ENCODE data around the gene STYK1. TPM values are rescaled to one million over a fixed set of nuclear protein-coding genes. Genes with fewer than 3 reads are reported as not detected.

STYK1 gene
- total and polyA plus RNA-seq, 4 donors, result 0.03 to 1.3 (median 0.08) TPM; not detected in 1

DNA sequence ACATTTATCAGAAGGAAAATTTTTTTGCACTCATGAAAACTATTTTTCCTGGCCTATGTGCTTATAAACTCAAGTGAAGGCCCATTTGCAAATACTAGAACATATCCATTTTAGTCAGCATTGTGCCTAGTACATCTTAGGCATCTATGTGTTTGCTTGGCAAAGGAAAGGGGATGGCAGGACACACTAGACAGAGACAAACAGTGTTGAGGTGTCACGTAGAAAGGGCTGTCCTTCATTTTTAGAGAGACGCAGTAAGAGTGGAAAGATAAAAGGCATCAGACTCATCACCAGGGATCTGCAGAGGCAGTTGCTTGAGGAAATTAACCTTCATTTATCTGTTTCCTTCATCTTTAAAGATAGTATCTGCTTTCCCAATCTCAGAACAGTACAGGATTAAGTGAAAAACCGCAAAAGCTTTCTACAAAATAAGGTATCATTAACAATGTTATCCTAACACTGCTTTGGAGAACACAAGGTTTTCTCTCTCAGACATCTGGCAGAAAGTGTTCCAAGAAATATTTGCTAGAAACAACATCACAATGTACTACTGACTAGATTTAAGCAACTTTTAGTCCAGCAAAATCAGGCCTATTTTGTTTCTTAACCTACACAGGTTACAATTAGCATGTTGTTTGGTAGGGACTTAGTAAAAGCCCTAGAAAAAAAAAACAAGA lies 47.3 kb upstream of the STYK1 start:
- Histone ChIP-seq H3K27me3 (ENCODE audit: control insufficient read depth in 4 of 4, insufficient read depth in 4 of 4, low read length in 3 of 4) (peaks cover 0 to 9% (median 0%) of the 10 kb centered on the region in 4 donors), H3K36me3 (ENCODE audit: control insufficient read depth in 4 of 4, insufficient read depth in 3 of 4, low read depth in 1 of 4, low read length in 3 of 4) (peaks cover 0 to 10% (median 0%) of the 10 kb centered on the region in 4 donors), H3K4me1 (ENCODE audit: control insufficient read depth in 4 of 4, insufficient read depth in 4 of 4, low read length in 3 of 4) (peaks cover 0 to 13% (median 6%) of the 10 kb centered on the region in 4 donors), H3K9ac (ENCODE audit: low read depth in 1 of 2, low read length in 2 of 2) (peak overlapping the region; percentile 12 to 29), H3K27ac (ENCODE audit: low read depth in 1 of 2, low read length in 2 of 2) (peak overlapping the region; percentile 13 to 85), H3K4me3 (ENCODE audit: low read depth in 1 of 3, low read length in 3 of 3) (peak overlapping the region; percentile 89 to 94 (median 92)), H3K9me3 (ENCODE audit: control insufficient read depth in 4 of 4, low read length in 3 of 4) (no peaks in the 10 kb centered on the region)
- WGBS, result 80% methylated on average over 3 of the region's 3 CpGs
- TF ChIP-seq, protein P1, sequence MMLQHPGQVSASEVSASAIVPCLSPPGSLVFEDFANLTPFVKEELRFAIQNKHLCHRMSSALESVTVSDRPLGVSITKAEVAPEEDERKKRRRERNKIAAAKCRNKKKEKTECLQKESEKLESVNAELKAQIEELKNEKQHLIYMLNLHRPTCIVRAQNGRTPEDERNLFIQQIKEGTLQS (IDR thresholded peaks at IDR 0.05), result no peak
- no peak for TF ChIP-seq JUND (IDR thresholded peaks at IDR 0.05)
- no peak for TF ChIP-seq CTCF (IDR thresholded peaks at IDR 0.05; ENCODE audit: low read depth, low read length, missing input control)
- TF ChIP-seq NR2F2 (IDR thresholded peaks at IDR 0.05), result no peak
- TF ChIP-seq, protein P2, sequence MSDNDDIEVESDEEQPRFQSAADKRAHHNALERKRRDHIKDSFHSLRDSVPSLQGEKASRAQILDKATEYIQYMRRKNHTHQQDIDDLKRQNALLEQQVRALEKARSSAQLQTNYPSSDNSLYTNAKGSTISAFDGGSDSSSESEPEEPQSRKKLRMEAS (IDR thresholded peaks at IDR 0.05), result no peak
- TF ChIP-seq ZBTB33 (IDR thresholded peaks at IDR 0.05), result no peak
- no peak for TF ChIP-seq REST (IDR thresholded peaks at IDR 0.05)
- TF ChIP-seq FOXA1 (IDR thresholded peaks at IDR 0.05), result no peak
- no peak for TF ChIP-seq RAD21 (IDR thresholded peaks at IDR 0.05)
- TF ChIP-seq HNF4A (conservative IDR thresholded peaks at IDR 0.05), result no peak
- TF ChIP-seq EGR1 (IDR thresholded peaks at IDR 0.05; ENCODE audit: low read depth in 2 of 2), result no peak
- DNase-seq (ENCODE audit: low spot score), result no peak

- Histone ChIP-seq H3K9ac (ENCODE audit: low read depth in 1 of 2, low read length in 2 of 2) (no peak overlapping the region), H3K9me3 (ENCODE audit: control insufficient read depth in 4 of 4, low read length in 3 of 4) (no peaks in the 10 kb centered on the region), H3K4me1 (ENCODE audit: control insufficient read depth in 4 of 4, insufficient read depth in 4 of 4, low read length in 3 of 4) (peaks cover 1 to 13% (median 6%) of the 10 kb centered on the region in 4 donors), H3K36me3 (ENCODE audit: control insufficient read depth in 4 of 4, insufficient read depth in 3 of 4, low read depth in 1 of 4, low read length in 3 of 4) (peaks cover 0 to 14% (median 6%) of the 10 kb centered on the region in 4 donors), H3K4me3 (ENCODE audit: low read depth in 1 of 3, low read length in 3 of 3) (no peak overlapping the region), H3K27ac (ENCODE audit: low read depth in 1 of 2, low read length in 2 of 2) (no peak overlapping the region), H3K27me3 (ENCODE audit: control insufficient read depth in 4 of 4, insufficient read depth in 4 of 4, low read length in 3 of 4) (peaks cover 0 to 4% (median 0%) of the 10 kb centered on the region in 4 donors)
- no peak for DNase-seq (ENCODE audit: low spot score)
- 87% methylated on average over 4 of the region's 4 CpGs for WGBS
- no peak for TF ChIP-seq CTCF (IDR thresholded peaks at IDR 0.05; ENCODE audit: low read depth, low read length, missing input control)
- TF ChIP-seq EGR1 (IDR thresholded peaks at IDR 0.05; ENCODE audit: low read depth in 2 of 2), result no peak
- TF ChIP-seq NR2F2 (IDR thresholded peaks at IDR 0.05), result no peak
- TF ChIP-seq YY1 (IDR thresholded peaks at IDR 0.05), result no peak
- TF ChIP-seq JUND (IDR thresholded peaks at IDR 0.05), result no peak
Observed at GRCh38 chr12:10719482-10719881, 45.6 kb upstream of the STYK1 start.

Measured in liver (tissue), 9 donors.